H9 (cell line): ENCODE measurements around the gene SLC44A1. TPM values are rescaled to one million over a fixed set of nuclear protein-coding genes. Genes with fewer than 3 reads are reported as not detected.

ENCODE experiments used
- DNase-seq: peaks from one replicate; pipeline ENCODE4 v3.0.0-alpha.2; 2017
- H2AFZ ChIP-seq: one replicate; pipeline ENCODE4 v1.6.1; 2013; ENCODE audit warnings: mild to moderate bottlenecking, low read length, control low read depth, moderate library complexity
- H2AK5ac ChIP-seq: 2 replicates; pipeline ENCODE4 v1.6.1; 2013; ENCODE audit warnings: low read length, control low read depth, mixed read lengths; ENCODE audit not compliant: insufficient read length
- H2BK120ac ChIP-seq: one replicate; pipeline ENCODE4 v1.6.1; 2013; ENCODE audit warnings: low read depth, mild to moderate bottlenecking, low read length, control low read depth, inconsistent platforms; ENCODE audit not compliant: poor library complexity, severe bottlenecking
- H2BK12ac ChIP-seq: 2 replicates; pipeline ENCODE4 v1.6.1; 2013; ENCODE audit warnings: low read length, control low read depth, mixed read lengths, low read depth; ENCODE audit not compliant: insufficient read length
- H2BK15ac ChIP-seq: 2 replicates; pipeline ENCODE4 v1.6.1; 2013; ENCODE audit warnings: low read depth, low read length, control low read depth
- H2BK20ac ChIP-seq: one replicate; pipeline ENCODE4 v1.6.1; 2013; ENCODE audit warnings: low read depth, mild to moderate bottlenecking, low read length, control low read depth, inconsistent platforms; ENCODE audit not compliant: poor library complexity, severe bottlenecking
- H2BK5ac ChIP-seq: 2 replicates; pipeline ENCODE4 v1.6.1; 2013; ENCODE audit warnings: low read length, control low read depth, mixed read lengths; ENCODE audit not compliant: insufficient read length
- H3K14ac ChIP-seq: 2 replicates; pipeline ENCODE4 v1.6.1; 2013; ENCODE audit warnings: low read length, control low read depth; ENCODE audit not compliant: insufficient read depth
- H3K18ac ChIP-seq: 2 replicates; pipeline ENCODE4 v1.6.1; 2013; ENCODE audit warnings: low read depth, mild to moderate bottlenecking, mixed read lengths, low read length, control low read depth; ENCODE audit not compliant: insufficient read length
- H3K23ac ChIP-seq: 2 replicates; pipeline ENCODE4 v1.6.1; 2013; ENCODE audit warnings: low read length, control low read depth, mixed read lengths, low read depth; ENCODE audit not compliant: insufficient read length
- H3K23me2 ChIP-seq: 2 replicates; pipeline ENCODE4 v1.6.1; 2013; ENCODE audit warnings: low read depth, mild to moderate bottlenecking, mixed read lengths, low read length, control low read depth; ENCODE audit not compliant: insufficient read length, poor library complexity, severe bottlenecking
- H3K27ac ChIP-seq: 2 replicates; pipeline ENCODE4 v1.5.1; 2013; ENCODE audit warnings: low read length, control low read depth, mixed read lengths, low read depth; ENCODE audit not compliant: insufficient read length
- H3K27me3 ChIP-seq: 2 replicates; pipeline ENCODE4 v1.6.1; 2013; ENCODE audit warnings: low read length, control low read depth, inconsistent platforms; ENCODE audit not compliant: insufficient read depth
- H3K4ac ChIP-seq: 2 replicates; pipeline ENCODE4 v1.6.1; 2013; ENCODE audit warnings: low read depth, mild to moderate bottlenecking, control low read depth, inconsistent platforms, low read length, moderate library complexity
- H3K4me1 ChIP-seq: 2 replicates; pipeline ENCODE4 v1.6.1; 2013; ENCODE audit warnings: low read length, control low read depth, inconsistent platforms; ENCODE audit not compliant: insufficient read depth
- H3K4me2 ChIP-seq: 2 replicates; pipeline ENCODE4 v1.6.1; 2013; ENCODE audit warnings: low read length, control low read depth, mixed read lengths; ENCODE audit not compliant: insufficient read length, insufficient read depth
- H3K56ac ChIP-seq: 2 replicates; pipeline ENCODE4 v1.6.1; 2013; ENCODE audit warnings: low read depth, mild to moderate bottlenecking, mixed read lengths, low read length, control low read depth; ENCODE audit not compliant: insufficient read length
- H3K79me1 ChIP-seq: 2 replicates; pipeline ENCODE4 v1.6.1; 2013; ENCODE audit warnings: low read depth, mild to moderate bottlenecking, moderate library complexity, low read length, control low read depth, inconsistent platforms; ENCODE audit not compliant: insufficient read depth, poor library complexity, severe bottlenecking
- H3K79me2 ChIP-seq: 2 replicates; pipeline ENCODE4 v1.6.1; 2013; ENCODE audit warnings: low read length, control low read depth, inconsistent platforms; ENCODE audit not compliant: insufficient read depth
- H3K9ac ChIP-seq: 2 replicates; pipeline ENCODE4 v1.6.1; 2013; ENCODE audit warnings: low read length, control low read depth, mixed read lengths; ENCODE audit not compliant: insufficient read length; ENCODE audit errors: extremely low read depth
- H3K9me3 ChIP-seq: one replicate; pipeline ENCODE4 v1.6.1; 2013; ENCODE audit warnings: low read depth, low read length, inconsistent platforms; ENCODE audit not compliant: control insufficient read depth
- H3T11ph ChIP-seq: one replicate; pipeline ENCODE4 v1.6.1; 2013; ENCODE audit warnings: mild to moderate bottlenecking, low read length, control low read depth, inconsistent platforms
- H4K20me1 ChIP-seq: one replicate; pipeline ENCODE4 v1.6.1; 2013; ENCODE audit not compliant: control insufficient read depth, insufficient read length, insufficient read depth
- H4K5ac ChIP-seq: 2 replicates; pipeline ENCODE4 v1.6.1; 2013; ENCODE audit warnings: low read depth, mild to moderate bottlenecking, mixed read lengths, low read length, control low read depth; ENCODE audit not compliant: insufficient read length
- H4K8ac ChIP-seq: replicated peaks from 2 replicates; pipeline ENCODE4 v1.6.1; 2013; ENCODE audit warnings: low read length, control low read depth, mixed read lengths, low read depth; ENCODE audit not compliant: insufficient read length
- H4K91ac ChIP-seq: 2 replicates; pipeline ENCODE4 v1.6.1; 2013; ENCODE audit warnings: low read depth, mild to moderate bottlenecking, moderate library complexity, mixed read lengths, low read length, control low read depth; ENCODE audit not compliant: insufficient read length
- H3K27ac Mint-ChIP-seq, 3 experiments: 2 replicates in 2 of 3; 3 replicates in 1 of 3; pipeline ENCODE4 v1.8.0; 2020 to 2021; ENCODE audit warnings: mixed read lengths in 3 of 3, mild to moderate bottlenecking in 1 of 3, moderate library complexity in 1 of 3
- H3K27me3 Mint-ChIP-seq: 2 replicates; pipeline ENCODE4 v1.8.0; 2021; ENCODE audit warnings: low read depth, mild to moderate bottlenecking, moderate library complexity, mixed read lengths
- H3K36me3 Mint-ChIP-seq, 3 experiments: 2 replicates in 2 of 3; 3 replicates in 1 of 3; pipeline ENCODE4 v1.8.0; 2020 to 2021; ENCODE audit warnings: low read depth in 3 of 3, mixed read lengths in 3 of 3; ENCODE audit not compliant: insufficient read depth in 1 of 3
- H3K4me1 Mint-ChIP-seq, 2 experiments: 2 replicates each; pipeline ENCODE4 v1.8.0; 2020; ENCODE audit warnings: mixed read lengths in 2 of 2
- H3K4me3 Mint-ChIP-seq, 2 experiments: 2 replicates in 1 of 2; 3 replicates in 1 of 2; pipeline ENCODE4 v1.8.0; 2020 to 2021; ENCODE audit warnings: mild to moderate bottlenecking in 2 of 2, mixed read lengths in 2 of 2, moderate library complexity in 1 of 2
- H3K9me3 Mint-ChIP-seq, 2 experiments: 2 replicates in 1 of 2; 3 replicates in 1 of 2; pipeline ENCODE4 v1.8.0; 2020; ENCODE audit warnings: mild to moderate bottlenecking in 2 of 2, mixed read lengths in 2 of 2, moderate library complexity in 1 of 2
- WGBS: extraction: QIAGEN DNeasy Blood & Tissue Kit; methylation state at CpG from one replicate; pipeline ENCODE4 v1.1.7; 2013; ENCODE audit warnings: missing lambda C conversion rate, low lambda C conversion rate, mixed read lengths; ENCODE audit not compliant: insufficient read length; ENCODE audit errors: extremely low coverage; 5-methylcytosine and 5-hydroxymethylcytosine counted together
- total RNA-seq: library from RNA; stranded (reverse); gene quantifications from 2 replicates; pipeline ENCODE4 v1.2.1, GENCODE V29; 2021
- TF ChIP-seq, protein P1 (sequence below): fragments of 200-600 bp; sonication (generic); conservative IDR thresholded peaks from 3 replicates; pipeline ENCODE4 v1.8.0; 2021; ENCODE audit warnings: antibody characterized with exemption, mild to moderate bottlenecking

Gene SLC44A1
- total RNA-seq, 1 experiment from 2014 or later: 60.7 TPM

GRCh38 chr9:105251133-105251532 lies 6.7 kb downstream of the SLC44A1 start:
- no peak overlapping the region for H3K27ac ChIP-seq
- no peak overlapping the region for H2BK20ac ChIP-seq
- Mint-ChIP-seq H3K27me3 (no peaks in the 10 kb centered on the region), H3K36me3 (no peaks in the 10 kb centered on the region), H3K4me3 (no peak overlapping the region), H3K27ac (peak overlapping the region in 2 of 3 experiments; percentile 42 to 74; a peak in 5 of 7 replicates), H3K9me3 (no peaks in the 10 kb centered on the region), H3K4me1 (peaks cover 49 to 65% of the 10 kb centered on the region in 2 experiments)
- DNase-seq: no peak
- no peak overlapping the region for H3K4me2 ChIP-seq
- no peak overlapping the region for H3K14ac ChIP-seq
- no peak overlapping the region for H2BK120ac ChIP-seq
- H4K20me1 ChIP-seq: no peaks in the 10 kb centered on the region
- TF ChIP-seq, protein P1, sequence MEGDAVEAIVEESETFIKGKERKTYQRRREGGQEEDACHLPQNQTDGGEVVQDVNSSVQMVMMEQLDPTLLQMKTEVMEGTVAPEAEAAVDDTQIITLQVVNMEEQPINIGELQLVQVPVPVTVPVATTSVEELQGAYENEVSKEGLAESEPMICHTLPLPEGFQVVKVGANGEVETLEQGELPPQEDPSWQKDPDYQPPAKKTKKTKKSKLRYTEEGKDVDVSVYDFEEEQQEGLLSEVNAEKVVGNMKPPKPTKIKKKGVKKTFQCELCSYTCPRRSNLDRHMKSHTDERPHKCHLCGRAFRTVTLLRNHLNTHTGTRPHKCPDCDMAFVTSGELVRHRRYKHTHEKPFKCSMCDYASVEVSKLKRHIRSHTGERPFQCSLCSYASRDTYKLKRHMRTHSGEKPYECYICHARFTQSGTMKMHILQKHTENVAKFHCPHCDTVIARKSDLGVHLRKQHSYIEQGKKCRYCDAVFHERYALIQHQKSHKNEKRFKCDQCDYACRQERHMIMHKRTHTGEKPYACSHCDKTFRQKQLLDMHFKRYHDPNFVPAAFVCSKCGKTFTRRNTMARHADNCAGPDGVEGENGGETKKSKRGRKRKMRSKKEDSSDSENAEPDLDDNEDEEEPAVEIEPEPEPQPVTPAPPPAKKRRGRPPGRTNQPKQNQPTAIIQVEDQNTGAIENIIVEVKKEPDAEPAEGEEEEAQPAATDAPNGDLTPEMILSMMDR: no peak
- H3K9ac ChIP-seq: no peak overlapping the region
- no peaks in the 10 kb centered on the region for H3K23me2 ChIP-seq
- H3K18ac ChIP-seq: no peak overlapping the region
- H3K56ac ChIP-seq: no peak overlapping the region
- no peak overlapping the region for H4K5ac ChIP-seq
- no peak overlapping the region for H2BK12ac ChIP-seq
- no peak overlapping the region for H3K23ac ChIP-seq
- no peak overlapping the region for H4K8ac ChIP-seq
- H2AK5ac ChIP-seq: no peak overlapping the region
- no peak overlapping the region for H2BK15ac ChIP-seq
- H2BK5ac ChIP-seq: no peak overlapping the region
- no CpG with 5 or more reads among the region's 8 CpGs for WGBS
- H3K27me3 ChIP-seq: no peaks in the 10 kb centered on the region
- H4K91ac ChIP-seq: no peak overlapping the region
- no peak overlapping the region for H2AFZ ChIP-seq
- no peaks in the 10 kb centered on the region for H3K9me3 ChIP-seq
- H3T11ph ChIP-seq: no peak overlapping the region
- H3K4me1 ChIP-seq: peaks cover 9% of the 10 kb centered on the region
- peaks cover 21% of the 10 kb centered on the region; the same call in 1 of the 2 replicates for H3K79me2 ChIP-seq
- H3K4ac ChIP-seq: no peak overlapping the region
- H3K79me1 ChIP-seq: no peaks in the 10 kb centered on the region
